NOMO-1 treated with DMSO at 0.1 percent for 48 hours (cell line): ENCODE data around the gene NCAPD3.
"Not testable (repeated sequence)": the region's sequence is repeated elsewhere in the genome, so short reads cannot be mapped to it uniquely, and the experiment has no call there.

Source experiments
- DNase-seq: peaks from one replicate; lab custom pipeline; 2025; ENCODE audit not compliant: unreplicated experiment; lab: John Stamatoyannopoulos, UW

Gene NCAPD3

DNA sequence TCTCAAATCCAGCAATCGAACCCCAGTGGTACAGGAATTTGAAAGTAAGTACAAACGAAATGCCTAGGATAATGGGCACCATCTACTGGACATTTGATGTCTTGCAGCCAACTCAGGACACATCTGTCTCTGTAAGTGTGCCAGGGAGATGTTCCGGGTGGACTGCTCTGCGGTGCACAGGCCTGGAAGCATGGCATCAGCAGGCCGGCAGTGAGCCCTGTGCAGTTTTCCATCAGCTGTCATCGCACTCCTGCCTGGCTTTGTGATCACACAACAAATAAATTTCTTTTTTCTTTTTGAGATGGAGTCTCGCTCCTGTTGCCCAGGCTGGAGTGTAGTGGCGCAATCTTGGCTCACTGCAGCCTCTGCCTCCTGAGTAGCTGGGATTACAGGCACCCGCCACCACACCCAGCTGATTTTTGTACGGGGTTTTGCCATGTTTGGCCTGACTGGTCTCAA lies 83.9 kb downstream of the NCAPD3 start:
- DNase-seq, result peak; percentile 22

DNA sequence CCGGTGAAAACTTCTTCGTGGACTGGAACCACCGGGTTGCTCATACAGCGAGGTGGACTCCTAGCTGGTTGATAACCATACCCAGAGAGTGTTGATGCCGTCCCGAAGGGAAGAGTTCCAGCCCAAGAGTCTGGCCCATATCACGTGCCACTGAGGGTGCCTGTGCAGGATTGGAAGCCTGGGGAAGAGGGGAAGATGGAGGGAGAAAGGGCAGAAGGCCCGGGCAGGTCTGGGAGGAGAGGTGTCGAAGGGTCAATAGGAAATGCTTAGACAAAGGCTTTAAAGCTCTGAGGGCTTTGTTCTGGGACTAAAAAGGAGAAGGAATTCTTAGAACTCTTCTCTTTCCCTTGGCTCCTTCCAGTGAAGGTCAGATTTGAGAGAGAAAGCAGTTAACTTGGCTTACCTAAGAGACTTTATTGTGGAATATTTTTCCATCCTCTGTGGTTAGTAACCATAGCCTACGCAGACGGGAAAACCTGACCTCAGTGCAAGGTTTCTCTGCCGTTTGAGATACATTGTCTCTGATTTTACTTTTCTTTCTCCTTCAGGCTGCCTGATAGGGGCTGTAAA lies 84.4 kb downstream of the NCAPD3 start:
- no peak for DNase-seq

DNA sequence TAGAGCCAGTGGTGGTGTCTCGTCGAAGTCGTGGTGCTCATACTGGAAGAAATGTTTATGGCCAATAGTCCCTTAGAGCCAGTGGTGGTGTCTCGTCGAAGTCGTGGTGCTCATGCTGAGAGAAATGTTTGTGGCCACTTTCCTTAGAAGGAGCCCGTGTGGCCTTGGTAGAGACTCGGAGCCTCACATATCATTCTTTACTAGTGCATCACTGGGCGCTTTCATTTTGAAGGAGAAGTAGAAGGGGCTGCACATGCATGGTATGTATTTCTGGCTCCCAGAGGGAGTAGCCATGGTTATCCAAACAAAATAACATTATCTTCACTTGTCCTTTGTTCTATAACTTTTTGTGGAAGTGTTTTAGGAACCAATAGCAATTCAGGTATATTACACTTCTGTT lies 85.4 kb downstream of the NCAPD3 start:
- DNase-seq, result no peak

DNA sequence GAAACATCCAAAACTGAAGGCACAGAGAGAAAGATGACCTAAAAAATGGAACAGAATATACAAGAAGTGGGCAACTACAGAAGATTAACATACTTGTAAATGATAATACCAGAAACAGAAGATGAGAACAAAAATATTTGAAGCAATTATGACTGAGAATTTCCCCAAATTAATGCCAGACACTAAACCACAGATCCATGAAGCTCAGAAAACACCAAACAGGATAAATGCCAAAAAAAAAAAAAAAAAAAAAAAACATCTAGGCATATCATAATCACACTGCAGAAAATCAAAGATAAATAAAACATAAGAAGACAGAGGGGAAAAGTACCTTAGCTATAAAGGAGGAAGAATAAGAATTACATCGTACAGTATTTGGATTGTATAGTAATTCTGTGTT lies 89.6 kb downstream of the NCAPD3 start:
- DNase-seq, result no peak

DNA sequence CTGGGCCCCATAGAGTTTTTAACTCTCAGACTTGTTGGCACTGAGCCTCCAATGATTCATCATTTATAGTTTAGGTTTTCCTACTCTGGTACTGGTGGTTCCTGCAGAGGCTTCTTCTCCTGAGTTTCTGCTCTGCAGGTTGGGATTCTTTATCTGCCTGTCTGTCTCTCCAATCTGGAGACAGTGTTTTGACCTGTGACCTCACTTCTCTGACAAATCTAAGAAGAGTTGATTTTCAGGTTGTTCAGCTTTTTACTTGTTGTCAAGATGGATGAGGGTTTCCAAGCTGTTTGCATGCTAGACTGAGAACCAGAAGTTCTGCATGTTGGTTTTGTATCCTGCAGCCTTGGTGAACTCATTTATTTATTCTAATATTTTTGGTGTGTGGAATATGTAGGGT lies 91.0 kb downstream of the NCAPD3 start:
- DNase-seq, result no peak

DNA sequence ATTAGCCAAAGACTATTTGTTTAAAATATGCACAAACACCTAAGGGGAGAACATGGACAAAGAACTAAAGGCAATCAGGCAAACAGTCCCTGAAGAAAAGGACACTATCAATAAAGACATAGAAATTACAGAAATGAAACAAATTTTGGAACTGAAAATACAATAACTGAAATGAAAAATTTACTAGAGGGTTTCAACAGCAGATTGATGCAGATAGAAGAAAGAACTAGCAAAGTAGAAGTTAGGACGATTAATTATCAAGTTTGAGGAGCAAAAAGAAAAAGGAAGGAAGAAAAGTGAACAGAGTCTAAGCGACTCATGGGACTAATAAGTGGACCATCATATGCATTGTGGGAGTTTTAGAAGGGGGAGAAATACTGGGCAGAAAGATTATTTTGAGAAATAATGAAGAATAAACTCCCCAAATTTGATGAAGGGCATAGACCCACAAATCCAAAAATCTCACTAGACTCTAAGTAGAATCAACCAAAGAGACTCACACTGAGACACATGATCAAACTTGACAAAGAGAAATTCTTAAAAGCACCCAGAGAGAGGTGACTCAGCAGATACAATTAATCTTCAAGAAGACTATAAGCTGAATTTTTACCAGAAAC lies 92.0 kb downstream of the NCAPD3 start:
- DNase-seq, result no peak

DNA sequence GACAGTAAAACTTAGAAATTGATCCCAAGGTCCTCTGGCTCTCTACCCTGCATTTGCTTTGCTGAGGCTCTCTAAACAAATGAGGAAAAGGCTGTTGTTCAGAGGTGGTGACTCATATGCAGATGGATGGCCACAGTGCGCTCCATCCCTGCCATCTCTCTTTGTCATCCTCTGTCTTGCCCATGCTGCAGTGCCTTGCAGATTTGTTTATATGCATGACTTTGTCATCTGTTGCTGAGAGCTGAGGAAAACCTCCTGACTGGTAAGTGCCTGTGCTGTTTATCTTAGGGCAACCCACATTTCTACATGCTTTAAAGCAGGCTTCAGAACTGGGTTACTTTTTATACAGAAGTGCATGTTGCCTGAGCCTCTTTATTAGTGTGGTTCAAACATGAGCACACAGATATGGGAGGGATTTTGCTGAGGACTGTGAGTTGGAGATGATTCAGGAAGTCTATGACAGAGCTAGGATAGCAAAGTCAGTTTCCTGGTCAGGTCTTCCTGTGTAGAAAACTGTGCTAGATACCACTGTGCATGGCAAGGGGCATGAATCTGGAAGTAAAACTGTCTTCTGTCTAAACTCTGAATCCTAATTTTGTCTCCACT lies 97.4 kb downstream of the NCAPD3 start:
- DNase-seq, result no peak

DNA sequence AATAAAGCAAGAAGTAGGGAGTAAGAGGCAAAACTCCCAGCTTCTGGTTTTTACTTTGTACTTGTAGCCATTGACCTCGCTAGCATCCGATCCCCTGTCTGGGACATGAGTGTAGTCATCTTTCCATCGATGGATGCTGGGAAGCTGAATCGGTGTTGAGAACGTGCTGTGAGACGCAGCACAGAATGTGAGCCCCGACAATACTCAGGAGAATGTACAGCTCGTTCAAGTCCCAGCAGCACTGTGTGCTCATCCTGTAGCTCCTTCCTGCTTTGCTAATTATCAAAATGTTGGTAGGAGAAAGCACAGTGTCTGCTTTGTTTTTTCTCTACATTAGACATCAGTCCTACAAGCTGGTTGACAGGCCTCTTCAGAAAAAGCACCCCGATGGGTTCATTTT lies 98.3 kb downstream of the NCAPD3 start:
- DNase-seq, result no peak

DNA sequence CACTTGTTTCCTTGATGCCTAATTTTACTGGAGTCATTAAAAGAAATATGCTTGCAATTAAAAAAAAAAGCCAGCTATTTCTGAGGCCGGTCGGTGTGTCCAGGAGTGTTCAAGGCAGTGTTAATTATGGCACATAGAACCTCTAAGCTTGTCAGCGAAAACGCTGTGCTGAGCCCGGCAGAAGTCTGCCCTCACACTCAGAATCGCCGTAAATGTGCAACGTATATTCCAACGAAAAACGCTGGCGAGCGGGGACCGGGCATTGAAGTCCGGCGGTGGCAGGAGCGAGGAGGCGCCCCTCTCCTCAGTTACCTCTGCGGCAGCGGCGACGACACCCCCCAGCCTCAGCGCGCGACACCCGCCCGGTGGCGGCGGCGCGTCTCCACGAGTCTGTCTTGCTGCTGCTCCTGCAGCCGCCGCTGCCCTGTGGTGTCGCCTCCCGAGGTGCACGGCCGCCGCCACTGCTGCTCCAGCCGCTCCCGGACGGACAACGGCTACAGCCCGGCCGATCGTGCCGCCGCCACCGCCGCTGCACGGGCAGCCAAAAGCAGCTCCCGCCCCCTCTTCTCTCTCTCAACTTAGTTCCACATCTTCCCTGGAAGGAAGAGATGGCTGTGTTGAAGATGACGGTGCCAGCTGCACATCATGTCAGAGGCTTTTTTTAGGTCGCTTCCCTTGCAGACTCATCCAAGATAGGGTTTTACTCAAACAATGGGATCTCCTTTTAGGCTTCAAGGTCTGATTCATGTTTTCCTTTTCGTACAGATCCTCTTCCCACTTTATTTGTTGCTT lies 98.9 kb downstream of the NCAPD3 start:
- DNase-seq, result no peak

DNA sequence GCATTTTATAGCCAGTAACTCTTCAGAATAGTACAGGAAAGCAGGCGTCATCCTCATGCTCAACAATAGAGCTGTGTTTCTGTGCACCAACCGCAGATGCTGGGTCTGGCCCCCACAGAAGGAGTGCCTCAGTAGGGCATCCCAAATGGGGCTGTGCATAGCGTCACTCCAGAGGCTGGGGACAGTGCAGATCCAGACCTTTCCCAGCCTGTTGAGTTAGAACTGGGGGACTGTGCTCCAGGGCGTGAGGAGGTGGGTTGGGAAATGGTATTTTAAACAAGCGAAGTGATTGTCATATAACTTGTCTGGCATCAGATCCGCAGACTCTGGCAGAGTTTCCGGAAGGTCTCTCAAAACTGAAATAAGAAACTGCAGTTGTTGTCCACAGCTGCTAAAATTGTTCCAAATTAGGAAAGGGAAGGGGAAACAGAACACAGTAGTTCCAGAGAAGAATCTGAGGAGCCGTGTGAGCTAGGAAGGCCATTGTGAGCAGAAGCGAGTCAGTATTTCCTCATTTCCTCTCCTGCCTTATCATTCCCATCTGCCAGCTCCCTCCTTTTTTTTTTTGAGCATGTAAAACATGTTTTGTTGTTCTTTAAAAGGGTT lies 102.7 kb downstream of the NCAPD3 start:
- DNase-seq, result no peak

DNA sequence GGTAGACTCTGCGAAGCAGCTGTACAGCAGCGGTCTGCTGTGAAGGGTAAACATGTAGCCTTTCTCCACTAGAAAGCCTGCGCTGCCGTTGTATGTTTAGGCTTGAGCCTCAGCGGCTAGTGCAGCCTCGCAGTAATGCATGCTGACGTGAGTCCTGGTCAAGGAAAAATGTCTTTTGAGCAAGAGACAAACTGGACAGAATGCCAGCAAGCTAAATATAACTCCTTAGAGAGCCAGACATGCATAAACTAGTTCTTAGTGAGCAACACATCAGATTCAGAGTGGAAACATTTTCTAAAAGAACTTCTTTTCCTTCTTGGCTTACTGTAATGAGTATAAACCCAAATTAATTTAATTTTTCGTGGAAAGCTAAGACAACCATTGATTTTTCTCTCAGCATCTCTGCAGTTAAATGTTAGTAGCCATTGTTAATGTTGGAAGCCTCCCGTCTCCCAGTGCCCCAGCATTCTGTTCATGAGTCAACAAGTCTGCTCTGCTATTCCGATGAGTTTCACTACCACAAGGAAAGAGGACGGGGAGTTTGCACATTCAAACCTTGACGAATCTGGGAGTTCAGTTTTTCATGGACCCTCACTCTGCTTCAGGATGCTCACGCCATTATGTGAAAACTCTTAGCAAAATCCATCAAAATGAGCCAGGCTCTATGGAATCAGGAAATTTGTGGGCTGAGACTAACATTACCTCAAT lies 103.5 kb downstream of the NCAPD3 start:
- no peak for DNase-seq

DNA sequence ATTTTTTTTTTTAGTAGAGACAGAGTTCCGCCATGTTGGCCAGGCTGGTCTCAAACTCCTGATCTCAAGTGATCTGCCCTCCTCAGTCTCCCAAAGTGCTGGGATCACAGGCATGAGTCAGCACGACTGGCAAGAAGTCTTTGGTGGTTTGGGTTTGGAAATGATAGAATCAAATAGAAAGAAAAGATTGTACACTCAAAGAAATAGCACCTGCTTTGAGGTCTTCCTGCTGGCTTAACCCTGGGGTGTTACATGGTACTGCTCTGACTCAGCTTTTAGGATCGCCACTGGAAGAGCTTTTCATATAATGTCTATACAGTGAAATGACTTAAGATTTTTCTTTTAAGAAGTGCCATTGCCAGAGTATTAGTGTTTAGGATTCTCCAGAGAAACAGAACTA lies 104.7 kb downstream of the NCAPD3 start:
- no peak for DNase-seq

DNA sequence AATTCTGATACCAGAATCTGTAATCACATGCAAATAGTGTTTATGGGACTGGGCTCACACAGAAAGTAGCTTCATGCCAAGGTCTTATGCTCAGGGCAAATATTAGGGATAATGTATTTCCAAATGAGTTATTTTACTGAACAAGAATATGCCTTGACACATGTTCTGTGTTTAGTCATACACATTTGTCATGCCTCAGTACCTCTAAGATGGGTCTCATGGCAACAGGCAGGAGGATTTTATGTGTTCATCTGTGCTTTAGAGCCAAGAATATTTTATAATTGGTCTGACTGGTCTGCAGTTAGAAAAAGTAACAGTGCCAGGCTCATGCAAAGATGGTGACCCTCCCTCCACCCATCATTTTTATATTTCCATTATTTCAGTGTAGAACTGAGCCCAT lies 105.8 kb downstream of the NCAPD3 start:
- DNase-seq, result no peak

DNA sequence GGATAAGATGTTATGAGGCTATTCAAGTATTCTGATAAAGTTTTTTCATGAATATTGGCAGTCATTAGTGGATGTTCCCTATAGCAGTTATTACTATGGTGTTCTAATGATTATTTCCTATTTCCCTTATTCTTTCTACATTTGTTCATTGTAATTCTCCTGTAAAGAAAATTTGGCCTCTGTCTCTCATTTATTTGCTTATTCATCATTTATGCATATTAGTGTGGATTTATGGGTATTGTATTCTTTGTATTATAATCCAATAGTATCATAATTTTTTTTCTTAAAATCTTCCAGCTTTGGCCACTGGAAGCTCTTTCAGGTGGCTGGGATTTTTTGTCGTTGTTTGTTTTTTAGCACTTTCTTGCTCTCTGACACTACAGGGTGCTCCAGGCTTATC lies 107.6 kb downstream of the NCAPD3 start:
- DNase-seq, result no peak

DNA sequence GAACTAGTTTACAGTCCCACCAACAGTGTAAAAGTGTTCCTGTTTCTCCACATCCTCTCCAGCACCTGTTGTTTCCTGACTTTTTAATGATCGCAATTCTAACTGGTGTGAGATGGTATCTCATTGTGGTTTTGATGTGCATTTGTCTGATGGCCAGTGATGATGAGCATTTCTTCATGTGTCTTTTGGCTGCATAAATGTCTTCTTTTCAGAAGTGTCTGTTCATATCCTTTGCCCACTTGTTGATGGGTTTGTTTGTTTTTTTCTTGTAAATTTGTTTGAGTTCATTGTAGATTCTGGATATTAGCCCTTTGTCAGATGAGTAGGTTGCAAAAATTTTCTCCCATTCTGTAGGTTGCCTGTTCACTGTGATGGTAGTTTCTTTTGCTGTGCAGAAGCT lies 110.0 kb downstream of the NCAPD3 start:
- DNase-seq, result not testable (repeated sequence)

DNA sequence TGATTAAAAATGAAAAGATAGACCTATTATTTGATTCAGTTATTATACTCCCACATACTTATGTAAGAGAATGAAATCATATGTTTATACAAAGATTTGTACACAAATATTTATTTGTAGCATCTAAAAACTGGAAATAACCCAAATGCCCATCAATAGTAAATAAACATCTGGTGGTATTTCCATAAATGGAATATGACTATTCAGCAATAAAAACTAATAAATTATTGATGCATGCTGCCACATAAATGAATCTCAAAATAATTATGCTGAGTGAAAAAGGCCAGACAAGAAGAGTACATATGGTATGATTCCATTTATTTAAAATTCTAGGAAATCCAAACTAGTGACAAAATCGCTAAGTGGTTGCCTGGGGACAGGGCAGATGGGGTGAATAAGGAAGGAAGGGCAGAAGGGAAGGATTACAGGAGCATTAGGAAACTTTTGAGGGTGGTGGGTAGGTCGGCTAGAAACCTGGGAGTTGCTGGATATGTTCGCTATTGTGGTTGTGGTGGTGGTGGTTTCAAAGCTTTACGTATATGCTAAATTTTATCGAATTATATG lies 113.4 kb downstream of the NCAPD3 start:
- DNase-seq, result no peak
